Mucosa of rectum (tissue), 2 donors: Measurements from ENCODE around the gene AIFM3.
A peak's percentile ranks its signal among the peaks of the same experiment; 100 is the strongest.

ENCODE experiments used
- H3K27ac ChIP-seq, 2 donors: one replicate each; pipeline ENCODE4 v1.7.0; 2013; ENCODE audit warnings: inconsistent platforms in 2 of 2, low read depth in 2 of 2, low read length in 2 of 2
- H3K27me3 ChIP-seq, 2 donors: one replicate each; pipeline ENCODE4 v1.7.0; 2013; ENCODE audit warnings: low read length in 2 of 2; ENCODE audit not compliant: control insufficient read depth in 2 of 2, insufficient read depth in 2 of 2
- H3K36me3 ChIP-seq, 2 donors: one replicate each; pipeline ENCODE4 v1.7.0; 2013; ENCODE audit warnings: low read length in 2 of 2; ENCODE audit not compliant: control insufficient read depth in 2 of 2, insufficient read depth in 2 of 2
- H3K4me1 ChIP-seq, 2 donors: one replicate each; pipeline ENCODE4 v1.7.0; 2013; ENCODE audit warnings: low read length in 2 of 2, mild to moderate bottlenecking in 1 of 2; ENCODE audit not compliant: control insufficient read depth in 2 of 2, insufficient read depth in 2 of 2
- H3K4me3 ChIP-seq, 2 donors: one replicate each; pipeline ENCODE4 v1.7.0; 2013; ENCODE audit warnings: low read length in 2 of 2
- H3K9ac ChIP-seq, 2 donors: one replicate each; pipeline ENCODE4 v1.7.0; 2013; ENCODE audit warnings: low read length in 2 of 2, low read depth in 1 of 2, mild to moderate bottlenecking in 1 of 2
- H3K9me3 ChIP-seq, 2 donors: one replicate each; pipeline ENCODE4 v1.7.0; 2013; ENCODE audit warnings: low read length in 2 of 2; ENCODE audit not compliant: control insufficient read depth in 2 of 2
- donor health status: healthy.
- donor health status: Normal muscosa, but diverticular disease.

Gene AIFM3

DNA sequence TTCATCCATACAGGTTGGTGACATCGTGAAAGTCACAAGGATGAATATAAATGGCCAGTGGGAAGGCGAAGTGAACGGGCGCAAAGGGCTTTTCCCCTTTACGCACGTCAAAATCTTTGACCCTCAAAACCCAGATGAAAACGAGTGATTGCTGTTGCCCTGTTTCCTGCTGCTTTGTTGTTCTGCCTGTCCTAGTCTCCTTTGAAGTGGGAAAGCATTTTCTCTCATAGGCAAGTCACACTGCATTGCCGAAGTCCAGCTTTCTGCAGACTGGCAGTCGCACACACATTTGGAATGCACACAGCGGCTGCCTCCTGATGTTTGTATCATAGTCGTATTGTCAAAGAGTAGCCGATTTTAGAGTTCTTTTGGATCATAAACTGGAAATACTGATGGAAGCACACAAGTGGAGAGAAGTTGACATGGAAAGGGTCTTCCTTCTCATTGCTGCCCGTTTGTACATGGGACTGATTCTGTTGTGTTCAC is 17.3 kb upstream of the AIFM3 start:
- H3K36me3 ChIP-seq, result peaks cover 36 to 43% of the 10 kb centered on the region in 2 donors
- H3K9ac ChIP-seq, result no peak overlapping the region
- H3K4me3 ChIP-seq, result peak overlapping the region in 1 of 2 donors; percentile 40
- H3K27me3 ChIP-seq, result no peaks in the 10 kb centered on the region
- H3K9me3 ChIP-seq, result no peaks in the 10 kb centered on the region
- H3K4me1 ChIP-seq, result peaks cover 51 to 61% of the 10 kb centered on the region in 2 donors
- peak overlapping the region; percentile 87 to 92 for H3K27ac ChIP-seq

DNA sequence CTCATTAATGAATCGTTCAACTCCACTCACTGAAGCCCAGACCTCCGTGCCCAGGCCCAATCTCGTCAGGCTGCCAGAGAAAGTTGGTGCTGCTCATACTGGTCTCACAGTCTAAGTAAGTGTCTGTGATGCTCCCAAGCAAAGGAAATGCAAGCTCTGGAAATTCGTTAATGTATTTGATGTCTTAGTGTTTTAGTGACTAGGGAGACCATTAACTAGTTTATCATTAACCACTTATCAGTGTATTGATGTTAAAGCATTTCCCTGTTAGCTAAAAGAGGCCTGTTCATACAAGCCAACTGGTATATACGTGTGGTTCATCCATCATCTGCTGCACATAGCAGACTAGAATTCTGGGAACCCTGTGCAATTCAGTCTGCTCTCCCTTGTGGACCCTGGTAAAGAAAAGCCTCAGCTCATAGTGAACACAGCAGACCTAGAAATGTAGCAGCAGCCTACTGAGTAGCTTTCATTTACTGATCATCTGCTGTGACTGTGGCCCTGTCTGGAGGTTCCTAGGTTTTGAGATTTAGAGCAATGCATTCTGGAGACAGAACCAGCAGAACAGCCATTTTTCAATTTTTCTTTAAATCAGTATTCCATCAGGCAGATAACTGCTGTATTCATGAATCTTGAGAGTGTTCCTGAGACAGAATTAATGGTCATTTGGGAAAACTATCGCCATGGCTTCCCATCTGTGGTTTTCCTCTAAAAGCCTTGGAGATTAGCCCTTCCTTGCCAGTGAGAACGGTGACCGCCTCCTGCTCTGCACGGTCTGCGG is 15.7 kb upstream of the AIFM3 start:
- Histone ChIP-seq H3K9me3 (no peaks in the 10 kb centered on the region), H3K9ac (peak overlapping the region; percentile 20 to 34), H3K4me3 (peak overlapping the region in 1 of 2 donors; percentile 49), H3K36me3 (peaks cover 36 to 40% of the 10 kb centered on the region in 2 donors), H3K27ac (peak overlapping the region; percentile 87 to 92), H3K27me3 (no peaks in the 10 kb centered on the region), H3K4me1 (peaks cover 47 to 69% of the 10 kb centered on the region in 2 donors)

GRCh38 chr22:20951932-20952380 is 15.1 kb upstream of the AIFM3 start:
- H3K4me1 ChIP-seq, result peaks cover 45 to 69% of the 10 kb centered on the region in 2 donors
- H3K4me3 ChIP-seq, result peak overlapping the region; percentile 16 to 17
- H3K27me3 ChIP-seq, result no peaks in the 10 kb centered on the region
- no peaks in the 10 kb centered on the region for H3K9me3 ChIP-seq
- H3K36me3 ChIP-seq, result peaks cover 36 to 38% of the 10 kb centered on the region in 2 donors
- H3K27ac ChIP-seq, result peak overlapping the region; percentile 87 to 92
- peak overlapping the region; percentile 34 to 52 for H3K9ac ChIP-seq

DNA sequence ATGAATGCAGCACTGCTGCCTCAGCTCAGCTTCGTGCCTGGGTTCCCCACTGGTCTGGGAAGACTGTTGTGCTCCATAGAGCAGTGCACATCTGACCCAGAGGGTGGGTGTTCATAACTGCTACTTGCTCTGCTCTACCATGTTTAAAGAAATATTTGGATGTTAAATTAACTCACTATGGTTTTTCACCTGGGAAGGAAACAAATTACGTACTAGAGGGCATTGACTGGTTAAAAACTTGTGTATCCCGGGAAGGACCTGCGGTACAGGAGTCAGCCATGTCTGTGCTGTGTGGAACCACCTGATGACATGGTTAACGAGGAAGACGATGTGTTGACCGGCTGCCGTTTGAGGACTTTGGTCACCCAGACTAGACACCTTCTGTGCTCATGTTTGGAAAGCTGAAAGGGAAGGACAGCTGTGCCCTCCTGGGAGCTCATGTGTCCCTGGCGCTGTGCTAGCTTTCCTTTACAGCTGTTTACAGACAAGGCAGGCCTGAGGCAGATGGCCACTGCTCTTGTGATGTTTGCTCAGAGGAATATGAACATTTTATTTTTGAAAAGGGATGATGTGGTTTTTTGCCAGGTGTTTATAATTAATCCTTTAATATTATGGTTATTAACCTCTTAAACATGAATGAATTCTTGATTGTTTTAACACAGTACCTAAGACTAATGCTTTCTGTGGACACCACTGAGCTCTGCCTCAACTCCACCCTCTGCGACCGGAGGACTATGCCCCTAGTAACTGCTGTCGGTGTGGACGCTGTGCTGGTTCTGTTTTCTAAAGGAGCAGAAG is 14.3 kb upstream of the AIFM3 start:
- peaks cover 36 to 38% of the 10 kb centered on the region in 2 donors for H3K36me3 ChIP-seq
- no peaks in the 10 kb centered on the region for H3K27me3 ChIP-seq
- H3K9ac ChIP-seq, result peak overlapping the region; percentile 44 to 52
- peak overlapping the region in 1 of 2 donors; percentile 34 for H3K4me3 ChIP-seq
- H3K4me1 ChIP-seq, result peaks cover 45 to 69% of the 10 kb centered on the region in 2 donors
- H3K27ac ChIP-seq, result peak overlapping the region; percentile 87 to 92
- H3K9me3 ChIP-seq, result no peaks in the 10 kb centered on the region

DNA sequence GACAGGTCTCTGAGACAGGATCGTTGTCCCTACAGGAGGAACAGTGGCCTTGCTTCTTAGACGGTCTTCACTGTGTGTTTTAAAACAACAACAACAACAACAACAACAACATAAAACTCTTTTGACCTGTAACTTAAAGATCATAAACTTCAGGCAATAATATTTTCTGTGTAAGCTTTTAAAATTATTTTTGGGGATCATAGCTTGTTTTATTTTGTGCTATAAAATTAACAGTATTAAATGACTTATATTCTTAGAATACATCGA is 13.8 kb upstream of the AIFM3 start:
- no peaks in the 10 kb centered on the region for H3K27me3 ChIP-seq
- H3K9ac ChIP-seq, result peak overlapping the region in 1 of 2 donors; percentile 44
- H3K4me3 ChIP-seq, result peak overlapping the region; percentile 34 to 38
- peaks cover 36 to 38% of the 10 kb centered on the region in 2 donors for H3K36me3 ChIP-seq
- peak overlapping the region; percentile 87 to 92 for H3K27ac ChIP-seq
- no peaks in the 10 kb centered on the region for H3K9me3 ChIP-seq
- peaks cover 47 to 70% of the 10 kb centered on the region in 2 donors for H3K4me1 ChIP-seq

DNA sequence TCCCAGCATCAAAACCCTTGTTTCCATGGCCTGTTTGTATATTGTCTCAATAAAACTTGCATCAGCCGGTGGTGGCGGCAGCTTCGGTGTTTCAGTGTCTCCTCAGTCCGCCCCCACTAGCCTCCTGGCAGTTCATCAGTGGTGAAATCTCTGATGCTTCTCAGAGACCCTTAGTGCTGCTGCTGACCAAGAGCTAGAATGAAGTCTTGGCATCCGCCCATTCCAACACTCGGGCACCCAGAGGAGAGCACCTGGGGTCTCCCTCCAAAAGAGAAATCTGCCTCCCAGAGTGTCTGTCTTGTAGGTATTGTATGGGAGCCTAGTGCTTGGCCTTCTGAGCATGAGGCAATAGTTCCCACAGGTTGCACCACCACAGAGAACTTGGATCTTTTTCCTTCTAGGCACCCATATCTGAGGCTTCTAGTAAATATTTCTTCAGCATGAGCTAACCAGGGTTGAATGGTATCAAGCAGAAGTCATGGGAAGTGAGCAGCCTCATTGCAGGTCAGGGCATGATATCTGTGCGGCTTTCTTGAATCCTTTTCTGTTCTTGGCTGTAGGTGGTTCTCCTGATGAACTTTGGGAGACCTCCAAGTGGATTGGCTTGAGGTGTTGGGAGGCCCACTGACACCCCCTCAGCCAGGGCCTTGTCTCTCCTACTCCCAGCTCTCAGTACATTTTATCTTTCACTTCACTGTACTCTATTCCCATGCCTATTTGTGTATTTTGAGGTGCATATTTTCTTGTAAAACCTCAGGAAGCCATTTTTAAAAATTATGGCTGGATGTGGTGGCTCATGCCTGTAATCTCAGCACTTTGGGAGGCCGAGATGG is 13.2 kb upstream of the AIFM3 start:
- Histone ChIP-seq H3K27me3 (no peaks in the 10 kb centered on the region), H3K9ac (peak overlapping the region in 1 of 2 donors; percentile 44), H3K27ac (peak overlapping the region; percentile 87 to 92), H3K36me3 (peaks cover 36 to 38% of the 10 kb centered on the region in 2 donors), H3K4me1 (peaks cover 48 to 67% of the 10 kb centered on the region in 2 donors), H3K9me3 (no peaks in the 10 kb centered on the region), H3K4me3 (peak overlapping the region; percentile 34 to 38)

- H3K36me3 ChIP-seq, result peaks cover 25 to 28% of the 10 kb centered on the region in 2 donors
- H3K9me3 ChIP-seq, result no peaks in the 10 kb centered on the region
- H3K27me3 ChIP-seq, result no peaks in the 10 kb centered on the region
- H3K4me3 ChIP-seq, result peak overlapping the region; percentile 86 to 98
- H3K4me1 ChIP-seq, result peaks cover 42 to 56% of the 10 kb centered on the region in 2 donors
- H3K9ac ChIP-seq, result peak overlapping the region in 1 of 2 donors; percentile 97
- peak overlapping the region; percentile 96 to 99 for H3K27ac ChIP-seq
These were observed 11.5 kb upstream of the AIFM3 start for GRCh38 chr22:20955548-20955947.

GRCh38 chr22:20956258-20957101 is 10.6 kb upstream of the AIFM3 start:
- peak overlapping the region; percentile 96 to 99 for H3K27ac ChIP-seq
- no peaks in the 10 kb centered on the region for H3K27me3 ChIP-seq
- peak overlapping the region; percentile 86 to 98 for H3K4me3 ChIP-seq
- H3K36me3 ChIP-seq, result peaks cover 16 to 18% of the 10 kb centered on the region in 2 donors
- H3K9me3 ChIP-seq, result no peaks in the 10 kb centered on the region
- peak overlapping the region; percentile 95 to 97 for H3K9ac ChIP-seq
- peaks cover 35 to 47% of the 10 kb centered on the region in 2 donors for H3K4me1 ChIP-seq
